ENCODE results near the gene SMARCB1.

SMARCB1 gene

GRCh38 chr22:23815541-23816155 lies 28.9 kb downstream of the SMARCB1 start:
- DNase-seq (ENCODE audit: extremely low read depth, insufficient read length), result no peak

GRCh38 chr22:23816156-23816976 lies 29.6 kb downstream of the SMARCB1 start:
- TF ChIP-seq CTCF (IDR thresholded peaks at IDR 0.05; ENCODE audit: insufficient read depth, low read length, poor library complexity, severe bottlenecking), result no peak
- no peak for DNase-seq (ENCODE audit: extremely low read depth, insufficient read length)
- peaks cover 25% of the 10 kb centered on the region for H3K36me3 ChIP-seq (ENCODE audit: control insufficient read depth, insufficient read depth, low read length)

More at GRCh38 chr22:23815541-23816155, 28.9 kb downstream of the SMARCB1 start:
- Histone ChIP-seq H3K27me3 (replicated peaks; ENCODE audit: control insufficient read depth, insufficient read depth, low read length) (no peaks in the 10 kb centered on the region), H3K36me3 (ENCODE audit: control insufficient read depth, insufficient read depth, low read length) (peaks cover 20% of the 10 kb centered on the region), H3K4me3 (replicated peaks; ENCODE audit: low read depth, low read length) (no peak overlapping the region)
- no peak for TF ChIP-seq CTCF (IDR thresholded peaks at IDR 0.05; ENCODE audit: insufficient read depth, low read length, poor library complexity, severe bottlenecking)

GRCh38 chr22:23817146-23817545 lies 30.4 kb downstream of the SMARCB1 start:
- Histone ChIP-seq H3K36me3 (ENCODE audit: control insufficient read depth, insufficient read depth, low read length) (peaks cover 30% of the 10 kb centered on the region), H3K27me3 (replicated peaks; ENCODE audit: control insufficient read depth, insufficient read depth, low read length) (no peaks in the 10 kb centered on the region), H3K4me3 (replicated peaks; ENCODE audit: low read depth, low read length) (no peak overlapping the region)
- DNase-seq (ENCODE audit: extremely low read depth, insufficient read length), result no peak
- TF ChIP-seq CTCF (IDR thresholded peaks at IDR 0.05; ENCODE audit: insufficient read depth, low read length, poor library complexity, severe bottlenecking), result no peak

More at GRCh38 chr22:23816156-23816976, 29.6 kb downstream of the SMARCB1 start:
- Histone ChIP-seq H3K4me3 (replicated peaks; ENCODE audit: low read depth, low read length) (no peak overlapping the region), H3K27me3 (replicated peaks; ENCODE audit: control insufficient read depth, insufficient read depth, low read length) (no peaks in the 10 kb centered on the region)

GRCh38 chr22:23818541-23818940 lies 31.8 kb downstream of the SMARCB1 start:
- no peak for DNase-seq (ENCODE audit: extremely low read depth, insufficient read length)
- Histone ChIP-seq H3K36me3 (ENCODE audit: control insufficient read depth, insufficient read depth, low read length) (peaks cover 38% of the 10 kb centered on the region), H3K27me3 (replicated peaks; ENCODE audit: control insufficient read depth, insufficient read depth, low read length) (no peaks in the 10 kb centered on the region), H3K4me3 (replicated peaks; ENCODE audit: low read depth, low read length) (no peak overlapping the region)
- TF ChIP-seq CTCF (IDR thresholded peaks at IDR 0.05; ENCODE audit: insufficient read depth, low read length, poor library complexity, severe bottlenecking), result no peak

GRCh38 chr22:23820748-23821211 lies 34.0 kb downstream of the SMARCB1 start:
- DNase-seq (ENCODE audit: extremely low read depth, insufficient read length), result no peak
- TF ChIP-seq CTCF (IDR thresholded peaks at IDR 0.05; ENCODE audit: insufficient read depth, low read length, poor library complexity, severe bottlenecking), result no peak
- H3K4me3 ChIP-seq (replicated peaks; ENCODE audit: low read depth, low read length), result no peak overlapping the region
- H3K27me3 ChIP-seq (replicated peaks; ENCODE audit: control insufficient read depth, insufficient read depth, low read length), result no peaks in the 10 kb centered on the region
- peaks cover 54% of the 10 kb centered on the region for H3K36me3 ChIP-seq (ENCODE audit: control insufficient read depth, insufficient read depth, low read length)

Data from GM06990 (cell line).